OCI-LY3 (cell line): ENCODE measurements around the gene G0S2.

Source experiments
- CTCF ChIP-seq: fragments of 200-600, 300-600 bp; sonication (generic); IDR thresholded peaks from 2 replicates; pipeline ENCODE4 v1.5.1; 2014; ENCODE audit warnings: antibody characterized with exemption, low read length, low read depth
- EZH2phosphoT487 ChIP-seq: fragments of 200-600 bp; shearing (Covaris generic); IDR thresholded peaks from 2 replicates; pipeline ENCODE4 v1.6.1; 2018; ENCODE audit warnings: antibody characterized with exemption, mixed run types, low read depth

GRCh38 chr1:209702832-209703231 is 27.6 kb downstream of the G0S2 start:
- TF ChIP-seq CTCF (no peak), EZH2phosphoT487 (no peak)
